Measurements from ENCODE around the gene HBG2. TPM values are rescaled to one million over a fixed set of nuclear protein-coding genes. Genes with fewer than 3 reads are reported as not detected.

Gene HBG2
- total and polyA plus RNA-seq, 2 of the 8 experiments (the other 6 are each of a cell fraction or from before 2014, with no cell fraction given): 0.23 TPM; not detected in 1

DNA sequence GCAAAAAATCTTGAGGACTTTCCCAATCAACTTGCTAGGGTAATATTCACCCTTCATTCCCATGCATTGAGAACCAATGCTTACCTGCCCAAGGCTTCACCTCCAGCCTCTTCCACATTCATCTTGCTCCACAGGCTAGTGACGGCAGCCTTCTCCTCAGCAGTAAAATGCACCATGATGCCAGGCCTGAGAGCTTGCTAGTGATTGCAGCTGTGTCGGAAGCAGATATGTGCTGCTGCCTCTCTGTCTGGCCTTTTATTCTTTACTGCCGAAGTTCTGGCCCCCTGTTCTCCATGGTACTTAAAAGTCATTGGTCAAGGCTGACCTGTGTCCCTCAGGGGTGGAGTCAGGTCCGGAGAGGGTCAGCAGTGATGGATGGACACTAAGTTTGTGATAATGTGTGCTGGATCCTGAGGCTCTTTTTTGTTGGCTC lies 15.2 kb upstream of the HBG2 start, which contains the start of gene HBE1:
Gene HBE1 (minus strand): TSS at position 231 of the 433 bp plus-strand sequence. CDS start 55 bp downstream, at position 176.
- WGBS, 2 experiments (ENCODE audit: extremely low coverage in 1 of 2, insufficient coverage in 1 of 2, insufficient read length in 1 of 2, insufficient replicate concordance in 2 of 2, low coverage in 1 of 2, low lambda C conversion rate in 2 of 2, missing lambda C conversion rate in 1 of 2): 88% methylated on average over 4 of the region's 4 CpGs; no CpG with 5 or more reads in 1 of the 2 experiments
- TF ChIP-seq MAFK (IDR thresholded peaks at IDR 0.05; ENCODE audit: low read depth, low read length): no peak
- TF ChIP-seq YY1 (IDR thresholded peaks at IDR 0.05; ENCODE audit: low read depth, low read length): no peak
- no peak for TF ChIP-seq NRF1 (IDR thresholded peaks at IDR 0.05; ENCODE audit: low read depth, low read length)
- TF ChIP-seq, protein P1, sequence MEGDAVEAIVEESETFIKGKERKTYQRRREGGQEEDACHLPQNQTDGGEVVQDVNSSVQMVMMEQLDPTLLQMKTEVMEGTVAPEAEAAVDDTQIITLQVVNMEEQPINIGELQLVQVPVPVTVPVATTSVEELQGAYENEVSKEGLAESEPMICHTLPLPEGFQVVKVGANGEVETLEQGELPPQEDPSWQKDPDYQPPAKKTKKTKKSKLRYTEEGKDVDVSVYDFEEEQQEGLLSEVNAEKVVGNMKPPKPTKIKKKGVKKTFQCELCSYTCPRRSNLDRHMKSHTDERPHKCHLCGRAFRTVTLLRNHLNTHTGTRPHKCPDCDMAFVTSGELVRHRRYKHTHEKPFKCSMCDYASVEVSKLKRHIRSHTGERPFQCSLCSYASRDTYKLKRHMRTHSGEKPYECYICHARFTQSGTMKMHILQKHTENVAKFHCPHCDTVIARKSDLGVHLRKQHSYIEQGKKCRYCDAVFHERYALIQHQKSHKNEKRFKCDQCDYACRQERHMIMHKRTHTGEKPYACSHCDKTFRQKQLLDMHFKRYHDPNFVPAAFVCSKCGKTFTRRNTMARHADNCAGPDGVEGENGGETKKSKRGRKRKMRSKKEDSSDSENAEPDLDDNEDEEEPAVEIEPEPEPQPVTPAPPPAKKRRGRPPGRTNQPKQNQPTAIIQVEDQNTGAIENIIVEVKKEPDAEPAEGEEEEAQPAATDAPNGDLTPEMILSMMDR (IDR thresholded peaks at IDR 0.05; ENCODE audit: control extremely low read depth in 1 of 3, insufficient read depth in 1 of 3, low read depth in 1 of 3, low read length in 3 of 3): no peak
- TF ChIP-seq POLR2A (IDR thresholded peaks at IDR 0.05; ENCODE audit: control extremely low read depth in 1 of 2, low read depth in 2 of 2, low read length in 2 of 2): no peak
- no peak for TF ChIP-seq SIRT6 (IDR thresholded peaks at IDR 0.05; ENCODE audit: low read length)
- no peak for TF ChIP-seq EP300 (IDR thresholded peaks at IDR 0.05; ENCODE audit: borderline replicate concordance in 1 of 2, low read depth in 2 of 2, low read length in 2 of 2)
- TF ChIP-seq TEAD4 (IDR thresholded peaks at IDR 0.05; ENCODE audit: low read depth, low read length): no peak
- TF ChIP-seq SP1 (IDR thresholded peaks at IDR 0.05; ENCODE audit: low read depth, low read length): no peak
- TF ChIP-seq CEBPB (IDR thresholded peaks at IDR 0.05; ENCODE audit: low read depth, low read length): no peak
- TF ChIP-seq BACH1 (IDR thresholded peaks at IDR 0.05; ENCODE audit: low read length): no peak
- no peak for TF ChIP-seq CTBP2 (IDR thresholded peaks at IDR 0.05; ENCODE audit: borderline replicate concordance, insufficient read depth, insufficient read length, low read length)
- TF ChIP-seq NANOG (IDR thresholded peaks at IDR 0.05; ENCODE audit: insufficient read depth, low read depth, low read length, poor library complexity, severe bottlenecking): no peak

More for the DNA sequence above, 15.2 kb upstream of the HBG2 start, which contains the start of gene HBE1:
- Histone ChIP-seq H3K79me1 (ENCODE audit: low read depth, low read length) (no peaks in the 10 kb centered on the region), H3K27me3 (replicated peaks in 1 of 4; ENCODE audit: control insufficient read depth in 3 of 4, extremely low read depth in 1 of 4, insufficient read depth in 3 of 4, low read length in 3 of 4) (no peaks in the 10 kb centered on the region), H3K79me2 (ENCODE audit: control insufficient read depth in 1 of 2, insufficient read depth in 2 of 2, low read length in 2 of 2) (no peaks in the 10 kb centered on the region), H2BK12ac (ENCODE audit: low read depth, low read length) (no peak within 1 kb of the TSS), H3K18ac (ENCODE audit: extremely low read depth, low read length) (no peak within 1 kb of the TSS), H2BK15ac (ENCODE audit: low read length) (no peak within 1 kb of the TSS), H3K27ac (ENCODE audit: low read depth, low read length) (no peak within 1 kb of the TSS), H3K14ac (ENCODE audit: insufficient read length) (no peak within 1 kb of the TSS), H3K4ac (replicated peaks; ENCODE audit: insufficient read length, low read depth, low read length) (no peak within 1 kb of the TSS), H3K4me2 (ENCODE audit: insufficient read depth in 1 of 2, low read depth in 2 of 2, low read length in 2 of 2) (no peak within 1 kb of the TSS), H4K91ac (replicated peaks; ENCODE audit: insufficient read length, low read length) (no peak within 1 kb of the TSS), H3K23ac (ENCODE audit: insufficient read length) (no peak within 1 kb of the TSS), H2BK20ac (ENCODE audit: low read length) (no peak within 1 kb of the TSS), H3K4me1 (replicated peaks in 1 of 4; ENCODE audit: control insufficient read depth in 3 of 4, insufficient read depth in 4 of 4, low read length in 3 of 4) (no peaks in the 10 kb centered on the region; a peak in 2 of 7 replicates), H4K8ac (ENCODE audit: extremely low read depth, insufficient read depth, low read length) (no peak within 1 kb of the TSS), H3K9ac (replicated peaks in 1 of 4; ENCODE audit: extremely low read depth in 1 of 4, low read depth in 3 of 4, low read length in 3 of 4) (no peak within 1 kb of the TSS), H4K20me1 (replicated peaks in 1 of 2; ENCODE audit: control insufficient read depth in 1 of 2, insufficient read depth in 2 of 2, low read length in 2 of 2) (no peaks in the 10 kb centered on the region), H3K36me3 (ENCODE audit: control insufficient read depth in 2 of 4, insufficient read depth in 4 of 4, low read length in 3 of 4) (no peaks in the 10 kb centered on the region), H4K5ac (ENCODE audit: insufficient read length, low read depth, low read length) (no peak within 1 kb of the TSS), H2AK5ac (ENCODE audit: low read depth, low read length) (no peak within 1 kb of the TSS), H2BK5ac (ENCODE audit: low read depth, low read length) (no peak within 1 kb of the TSS), H3K56ac (replicated peaks; ENCODE audit: insufficient read length, low read depth, low read length) (no peak within 1 kb of the TSS), H3K4me3 (ENCODE audit: extremely low read depth in 1 of 4, insufficient read depth in 2 of 4, low read depth in 3 of 4, low read length in 4 of 4) (no peak within 1 kb of the TSS), H3K9me3 (ENCODE audit: insufficient read depth in 2 of 2, low read depth in 1 of 2, low read length in 1 of 2) (no peaks in the 10 kb centered on the region), H2BK120ac (replicated peaks; ENCODE audit: low read depth, low read length) (no peak within 1 kb of the TSS), H2AFZ (ENCODE audit: low read length) (no peak within 1 kb of the TSS), H3K23me2 (ENCODE audit: low read depth, low read length) (no peaks in the 10 kb centered on the region)
- DNase-seq (ENCODE audit: low read depth in 1 of 2, low spot score in 2 of 2): no peak
- ChIA-PET CTCF (ENCODE audit: partially characterized antibody) (no interaction called here), POLR2A (ENCODE audit: partially characterized antibody) (interaction anchor here (0.9 kb wide), 1 partner anchor 12 kb away, joined by 3 read pairs; no protein-coding TSS in a partner anchor)
- FAIRE-seq: no peak
